ENCODE measurements around the gene CFAP251. TPM values are rescaled to one million over a fixed set of nuclear protein-coding genes. Genes with fewer than 3 reads are reported as not detected.
A peak's percentile ranks its signal among the peaks of the same experiment; 100 is the strongest.

The CFAP251 gene
- total and polyA plus RNA-seq, 10 of the 15 experiments (the other 5 are each of a cell fraction or from before 2014, with no cell fraction given): 0.10 to 0.97 (median 0.64) TPM

DNA sequence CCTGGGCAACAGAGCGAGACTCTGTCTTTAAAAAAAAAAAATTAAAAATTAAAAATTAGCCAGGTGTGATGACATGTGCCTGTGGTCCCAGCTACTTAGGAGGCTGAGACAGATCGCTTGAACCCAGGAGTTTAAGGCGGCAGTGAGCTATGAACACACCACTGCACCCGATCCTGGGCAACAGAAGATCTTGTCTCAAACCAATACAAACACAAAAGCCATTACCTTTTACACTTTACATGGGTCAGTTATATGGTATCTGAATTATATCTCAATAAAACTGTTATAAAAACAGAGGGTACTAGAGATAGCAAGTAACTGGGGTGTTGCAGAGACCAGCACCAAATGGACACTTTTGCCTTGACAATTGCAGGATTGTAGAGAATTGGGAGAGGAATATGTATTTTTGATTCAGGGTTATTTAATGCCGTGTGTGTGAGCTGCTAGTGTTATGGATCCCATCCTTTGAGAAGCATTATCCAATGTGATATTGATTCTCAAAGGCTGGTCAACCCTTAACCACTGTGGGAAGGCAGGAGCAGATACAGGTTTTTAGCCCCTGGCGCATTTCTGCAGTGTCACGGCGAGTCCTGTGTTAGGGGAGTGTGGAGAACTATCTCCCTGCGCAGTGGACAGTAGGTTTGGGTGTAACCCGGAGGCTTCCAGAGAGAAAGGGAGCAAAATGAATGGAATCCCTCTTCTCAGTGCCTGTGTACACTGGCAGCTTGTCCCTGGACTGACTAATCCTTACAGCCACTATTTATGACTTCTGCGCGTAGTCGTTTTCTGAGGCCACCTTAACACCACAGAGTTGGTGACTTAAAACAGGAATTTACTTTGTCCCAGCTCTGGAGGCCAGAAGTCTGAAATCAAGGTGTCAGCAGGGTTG lies 25.5 kb upstream of the CFAP251 start:
- RAD21 ChIA-PET (ENCODE audit: unreplicated experiment): interaction anchor here (1.1 to 1.8 kb wide), 2 partner anchors 23 to 99 kb away, joined by 3 to 14 read pairs; partner anchors contain the start of gene RHOF
- Histone ChIP-seq H3K27me3 (replicated peaks in 1 of 2; ENCODE audit: control insufficient read depth in 2 of 2, insufficient read depth in 2 of 2, low read length in 1 of 2) (no peaks in the 10 kb centered on the region), H3K79me2 (ENCODE audit: control insufficient read depth, insufficient read depth, low read length) (peaks cover 21% of the 10 kb centered on the region), H3K36me3 (ENCODE audit: control insufficient read depth in 2 of 2, insufficient read depth in 2 of 2, low read length in 1 of 2) (peaks cover 5 to 13% of the 10 kb centered on the region in 2 experiments), H2AFZ (ENCODE audit: control insufficient read depth, low read depth, low read length) (no peak overlapping the region), H3K4me2 (ENCODE audit: control insufficient read depth, insufficient read depth) (no peak overlapping the region; the same call in 1 of the 2 replicates), H3K4me3 (no peak overlapping the region), H3K9ac (ENCODE audit: control insufficient read depth, insufficient read depth, low read length) (no peak overlapping the region), H3K27ac (ENCODE audit: control insufficient read depth, insufficient read depth) (no peak overlapping the region), H3K4me1 (ENCODE audit: control insufficient read depth, insufficient read depth, low read length) (peaks cover 5% of the 10 kb centered on the region; the same call in 1 of the 2 replicates), H3K9me3 (replicated peaks; ENCODE audit: control insufficient read depth, insufficient read depth, low read length) (no peaks in the 10 kb centered on the region), H4K20me1 (ENCODE audit: control insufficient read depth, insufficient read depth) (no peaks in the 10 kb centered on the region)
- POLR2A ChIA-PET: interaction anchor here (0.5 to 0.9 kb wide), 3 partner anchors 9 to 326 kb away, joined by 3 to 7 read pairs (median 4); no protein-coding TSS in a partner anchor
- ATAC-seq (no peak), DNase-seq (ENCODE audit: low read depth, low spot score) (no peak), FAIRE-seq (no peak)
- CTCF ChIA-PET: interaction anchor here (0.6 to 4.4 kb wide), 10 partner anchors 25 to 313 kb away, joined by 3 to 52 read pairs (median 3); partner anchors contain the start of genes CFAP251 and RHOF
- 93% methylated on average over 13 of the region's 13 CpGs for WGBS (ENCODE audit: insufficient coverage, insufficient replicate concordance, low lambda C conversion rate, missing lambda C conversion rate)
- TF ChIP-seq CBFB (IDR thresholded peaks at IDR 0.05; ENCODE audit: low read depth): no peak
- no peak for TF ChIP-seq JUNB (IDR thresholded peaks at IDR 0.05)
- intact Hi-C loops (cut with micrococcal nuclease; ENCODE audit: unreplicated experiment): no loop called here
- BruUV-seq (replicated peaks): no TSS peak
- SMC1A ChIA-PET (ENCODE audit: uncharacterized antibody, unreplicated experiment): interaction anchor here (0.6 to 1.5 kb wide), 5 partner anchors 23 to 195 kb away, joined by 3 to 6 read pairs (median 5); no protein-coding TSS in a partner anchor
- in situ Hi-C loops (cut with MboI): no loop called here

DNA sequence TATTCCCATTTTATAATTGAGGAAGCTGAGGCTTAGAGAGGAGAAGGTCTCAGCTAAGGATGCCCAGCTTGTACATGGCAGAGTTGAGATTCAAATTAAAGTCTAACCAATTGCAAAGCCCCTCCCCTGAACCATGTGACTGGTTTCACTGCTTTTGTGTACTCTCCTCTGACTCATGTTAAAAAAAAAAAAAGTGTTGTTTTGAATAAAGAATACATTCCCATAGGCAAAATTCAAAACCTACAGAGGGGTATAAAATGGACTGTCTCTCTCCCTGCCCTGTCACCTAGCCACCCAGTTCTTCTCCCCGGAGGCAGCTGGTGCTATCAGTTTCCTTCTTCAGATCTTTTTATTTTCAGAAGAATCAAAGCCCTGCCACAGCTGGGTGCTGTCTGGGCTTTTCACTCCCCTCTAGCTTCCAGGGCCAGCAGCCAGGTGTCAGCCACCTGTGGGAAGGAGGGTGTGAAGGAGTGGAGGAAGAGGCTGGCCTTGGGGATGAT lies 24.4 kb upstream of the CFAP251 start:
- H3K4me3 ChIP-seq: no peak overlapping the region
- RAD21 ChIA-PET (ENCODE audit: unreplicated experiment): interaction anchor here (0.9 to 1.8 kb wide), 3 partner anchors 24 to 100 kb away, joined by 3 to 14 read pairs (median 4); partner anchors contain the start of gene RHOF
- FAIRE-seq: no peak
- H3K36me3 ChIP-seq (ENCODE audit: control insufficient read depth in 2 of 2, insufficient read depth in 2 of 2, low read length in 1 of 2): peaks cover 5 to 17% of the 10 kb centered on the region in 2 experiments
- H3K4me1 ChIP-seq (ENCODE audit: control insufficient read depth, insufficient read depth, low read length): peaks cover 5% of the 10 kb centered on the region; the same call in 1 of the 2 replicates
- POLR2A ChIA-PET: interaction anchor here (0.9 kb wide), 1 partner anchor 100 kb away, joined by 3 read pairs; no protein-coding TSS in a partner anchor
- TF ChIP-seq RAD51 (IDR thresholded peaks at IDR 0.05) (0 out of 2 replicates have a peak, but pooled peaks have one; percentile 25), BMI1 (IDR thresholded peaks at IDR 0.05; ENCODE audit: borderline replicate concordance) (no peak), ZNF384 (IDR thresholded peaks at IDR 0.05; ENCODE audit: borderline replicate concordance, low read depth, low read length) (0 out of 2 replicates have a peak, but pooled peaks have one; percentile 13)
- H3K27me3 ChIP-seq (replicated peaks in 1 of 2; ENCODE audit: control insufficient read depth in 2 of 2, insufficient read depth in 2 of 2, low read length in 1 of 2): no peaks in the 10 kb centered on the region
- CTCF ChIA-PET: interaction anchor here (0.6 to 4.4 kb wide), 7 partner anchors 24 to 182 kb away, joined by 3 to 52 read pairs (median 4); partner anchors contain the start of genes CFAP251 and RHOF
- SMC1A ChIA-PET (ENCODE audit: uncharacterized antibody, unreplicated experiment): interaction anchor here (0.9 to 1.5 kb wide), 3 partner anchors 22 to 196 kb away, joined by 3 to 6 read pairs (median 5); no protein-coding TSS in a partner anchor
- ATAC-seq: peak; percentile 61
- no peaks in the 10 kb centered on the region for H4K20me1 ChIP-seq (ENCODE audit: control insufficient read depth, insufficient read depth)
- no peak overlapping the region for H2AFZ ChIP-seq (ENCODE audit: control insufficient read depth, low read depth, low read length)
- no peaks in the 10 kb centered on the region for H3K9me3 ChIP-seq (replicated peaks; ENCODE audit: control insufficient read depth, insufficient read depth, low read length)
- no peak overlapping the region for H3K27ac ChIP-seq (ENCODE audit: control insufficient read depth, insufficient read depth)
- no peak overlapping the region; the same call in 1 of the 2 replicates for H3K9ac ChIP-seq (ENCODE audit: control insufficient read depth, insufficient read depth, low read length)
- H3K79me2 ChIP-seq (ENCODE audit: control insufficient read depth, insufficient read depth, low read length): peaks cover 19% of the 10 kb centered on the region
- in situ Hi-C loops (cut with MboI) (no loop called here), intact Hi-C loops (cut with micrococcal nuclease; ENCODE audit: unreplicated experiment) (no loop called here)
- no TSS peak for BruUV-seq (replicated peaks)
- no peak for DNase-seq (ENCODE audit: low read depth, low spot score)
- H3K4me2 ChIP-seq (ENCODE audit: control insufficient read depth, insufficient read depth): no peak overlapping the region
- WGBS (ENCODE audit: insufficient coverage, insufficient replicate concordance, low lambda C conversion rate, missing lambda C conversion rate): 7% methylated on average over 1 of the region's 1 CpG

Data from GM12878 (cell line).